ENCODE data around the gene POC1B.

- TF ChIP-seq EZH2 (IDR thresholded peaks at IDR 0.05) (no peak), POLR2AphosphoS5 (IDR thresholded peaks at IDR 0.05; ENCODE audit: borderline replicate concordance, low read depth, low read length) (no peak)
Measured at GRCh38 chr12:89416049-89416792, 109.6 kb downstream of the POC1B start.
